GM23338 (cell line): ENCODE data around the gene NOVA1.

Experiments used
- CTCF ChIP-seq, 2 experiments: fragments of 200-600 bp in 1 of 2; sonication (generic) in 1 of 2; conservative IDR thresholded peaks; 2 replicates each; pipeline versions ENCODE4 v1.5.1 to v1.6.1; 2016 to 2017; ENCODE audit warnings: antibody characterized with exemption in 2 of 2, low read depth in 2 of 2, mild to moderate bottlenecking in 2 of 2, moderate library complexity in 1 of 2
- NANOG ChIP-seq: IDR thresholded peaks from 2 replicates; pipeline ENCODE4 v1.6.1; 2016; ENCODE audit warnings: antibody characterized with exemption, borderline replicate concordance
- POLR2AphosphoS5 ChIP-seq: IDR thresholded peaks from 2 replicates; pipeline ENCODE4 v1.6.1; 2016; ENCODE audit warnings: antibody characterized with exemption, low read depth

- no peak for TF ChIP-seq POLR2AphosphoS5
- TF ChIP-seq NANOG: no peak
- TF ChIP-seq CTCF (conservative IDR thresholded peaks at IDR 0.05; ENCODE audit: low read depth in 2 of 2): no peak
Observed at GRCh38 chr14:26424537-26424936, 173.3 kb downstream of the NOVA1 start.
